Activated T-helper 9 cell treated with anti-CD3 and anti-CD28 coated beads, Interleukin-2, amount 50 U/mL, for 16 hours (primary cell): ENCODE results near the gene ZNF316.

ENCODE experiments used
- DNase-seq: peaks from one replicate; pipeline ENCODE4 v3.0.0-alpha.2; 2020; ENCODE audit warnings: low read depth

The ZNF316 gene

DNA sequence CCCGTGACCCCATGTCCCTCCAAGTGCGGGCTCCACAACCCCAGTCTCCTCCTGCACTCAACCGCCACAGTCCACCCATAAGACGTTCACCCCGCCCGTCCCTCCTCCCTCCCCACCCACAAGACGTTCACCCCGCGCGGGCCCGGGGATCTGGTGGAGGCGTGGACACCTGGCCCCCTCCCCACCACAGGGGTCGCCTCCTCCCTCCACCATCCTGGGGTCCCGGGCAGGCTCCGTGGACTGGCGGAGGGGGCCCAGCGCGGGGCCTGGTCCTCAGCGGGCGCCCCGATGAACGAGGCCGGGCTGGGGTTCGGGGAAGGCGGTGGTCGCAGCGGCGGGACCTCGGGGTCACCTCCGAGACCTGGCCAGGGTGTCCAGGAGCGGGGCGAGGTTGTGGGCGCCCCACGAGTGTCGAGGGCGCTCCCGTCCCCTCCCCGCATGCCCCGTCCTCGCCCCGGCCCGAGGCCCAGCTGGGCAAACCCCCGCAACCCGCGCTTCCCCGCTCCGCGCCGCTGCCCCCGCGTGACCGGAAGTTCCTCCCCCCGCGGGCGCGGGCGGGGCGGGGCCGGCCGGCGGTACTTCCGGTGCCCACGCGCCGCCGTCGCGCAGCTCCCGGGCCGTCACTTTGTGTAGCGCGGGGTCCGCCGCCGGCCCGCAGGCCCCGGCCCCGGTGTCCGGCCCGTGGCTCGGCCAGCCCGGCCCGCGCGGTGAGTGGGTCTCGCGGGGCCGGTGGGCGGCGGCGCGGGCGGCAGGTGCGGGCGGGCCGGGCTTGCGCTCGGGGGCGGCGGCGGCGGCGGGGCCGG lies at the start of gene ZNF316:
ZNF316 (plus strand) TSS at position 578 of the 803 bp plus-strand sequence. CDS start 5,092 bp downstream, outside the sequence.
- peak; percentile 52 for DNase-seq

DNA sequence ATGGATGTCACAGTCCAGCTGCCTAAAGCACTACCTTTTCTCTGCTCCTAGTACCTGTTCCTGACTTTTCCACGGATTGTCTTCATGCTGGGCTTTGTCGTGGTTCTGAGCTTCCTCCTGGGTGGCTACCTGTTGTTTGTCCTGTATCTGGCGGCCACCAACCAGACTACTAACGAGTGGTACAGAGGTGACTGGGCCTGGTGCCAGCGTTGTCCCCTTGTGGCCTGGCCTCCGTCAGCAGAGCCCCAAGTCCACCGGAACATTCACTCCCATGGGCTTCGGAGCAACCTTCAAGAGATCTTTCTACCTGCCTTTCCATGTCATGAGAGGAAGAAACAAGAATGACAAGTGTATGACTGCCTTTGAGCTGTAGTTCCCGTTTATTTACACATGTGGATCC lies 48.6 kb upstream of the ZNF316 start:
- no peak for DNase-seq

- DNase-seq, result no peak
These were observed 47.8 kb upstream of the ZNF316 start for GRCh38 chr7:6589151-6589828.

- DNase-seq, result peak; percentile 75
These were observed 47.1 kb upstream of the ZNF316 start, which contains the start of gene INTS15 for GRCh38 chr7:6589829-6590644. Gene INTS15, plus strand, starts transcription at chr7:6590021. Its CDS starts 263 bp downstream, at chr7:6590284.

- no peak for DNase-seq
These were observed 46.4 kb upstream of the ZNF316 start for GRCh38 chr7:6590645-6591110.

- no peak for DNase-seq
These were observed 37.0 kb upstream of the ZNF316 start for GRCh38 chr7:6600093-6600492.

- no peak for DNase-seq
These were observed 32.7 kb upstream of the ZNF316 start for GRCh38 chr7:6604458-6604857.

GRCh38 chr7:6606866-6607583 lies 30.1 kb upstream of the ZNF316 start:
- no peak for DNase-seq

DNA sequence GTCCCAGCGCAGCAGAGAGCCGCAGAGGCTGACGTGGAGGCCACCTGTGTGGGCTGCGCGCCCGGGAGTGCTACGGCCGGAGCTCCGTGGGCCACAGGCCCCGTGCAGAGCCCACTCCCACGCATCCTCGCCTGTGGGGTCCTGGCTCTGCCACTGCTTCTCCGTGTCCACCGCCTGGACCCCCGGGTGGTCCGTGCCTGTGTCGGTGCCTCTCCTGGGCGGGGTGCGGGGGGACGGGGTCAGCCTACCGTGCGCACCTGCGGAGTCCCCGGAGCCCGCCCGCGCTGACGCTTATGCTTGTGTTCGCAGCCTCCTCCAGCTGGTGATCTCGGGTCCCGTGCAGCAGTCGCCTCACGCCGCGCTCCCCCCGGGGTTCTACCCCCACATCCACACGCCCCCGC lies 29.5 kb upstream of the ZNF316 start:
- no peak for DNase-seq

DNA sequence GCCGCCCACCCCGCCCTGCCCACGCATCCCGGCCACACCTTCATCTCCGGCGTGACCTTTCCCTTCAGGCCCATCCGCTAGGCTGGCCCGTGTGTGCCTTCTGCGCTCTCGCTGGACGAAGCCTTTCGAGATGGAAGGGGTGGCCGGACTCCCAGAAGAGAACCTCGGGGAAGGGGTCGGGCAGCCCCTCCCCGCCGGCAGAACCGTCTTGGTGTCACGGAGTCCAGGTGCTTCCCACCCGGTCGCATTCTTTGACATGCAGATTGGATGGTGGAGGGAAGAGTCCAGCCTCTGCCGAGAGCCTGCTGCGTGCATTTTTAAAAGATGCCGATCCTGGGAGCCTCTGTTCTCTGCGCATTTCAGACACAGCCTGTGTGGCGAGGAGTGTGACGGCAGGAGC lies 29.0 kb upstream of the ZNF316 start:
- DNase-seq, result no peak

DNA sequence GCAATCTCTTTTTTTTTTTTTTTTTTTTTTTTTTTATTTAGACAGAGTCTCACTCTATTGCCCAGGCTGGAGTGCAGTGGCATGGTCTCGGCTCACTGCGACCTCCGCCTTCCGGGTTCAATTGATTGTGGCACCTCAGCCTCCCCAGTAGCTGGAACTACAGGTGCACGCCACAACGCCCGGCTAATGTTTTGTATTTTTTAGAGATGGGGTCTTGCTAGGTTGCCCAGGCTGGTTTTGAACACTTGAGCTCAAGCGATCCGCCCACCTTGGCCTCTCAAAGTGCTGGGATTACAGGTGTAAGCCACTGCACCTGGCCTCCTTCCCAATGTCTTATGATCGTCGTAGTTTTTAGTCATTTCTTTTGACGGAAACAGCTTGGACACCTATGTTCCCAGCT lies 28.3 kb upstream of the ZNF316 start:
- no peak for DNase-seq

DNA sequence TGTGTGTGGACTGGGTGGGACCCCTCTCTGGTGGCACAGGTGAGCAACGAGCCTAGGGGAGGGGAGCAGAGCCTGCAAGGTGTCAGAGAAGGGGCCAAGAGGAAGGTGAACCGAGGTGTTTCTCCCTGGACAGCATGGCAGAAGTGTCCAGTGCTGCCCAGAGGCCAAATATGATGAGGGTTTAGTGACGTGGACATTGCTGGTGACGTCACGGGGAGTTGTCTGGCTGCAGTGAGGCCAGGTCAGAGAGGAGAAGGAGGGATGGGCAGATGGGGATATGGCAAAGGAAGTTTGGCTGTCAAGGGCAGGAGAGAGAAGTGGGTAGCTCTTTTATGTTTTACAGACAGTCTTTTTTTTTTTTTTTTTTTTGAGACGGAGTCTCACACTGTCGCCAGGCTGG lies 24.3 kb upstream of the ZNF316 start:
- DNase-seq, result no peak

DNA sequence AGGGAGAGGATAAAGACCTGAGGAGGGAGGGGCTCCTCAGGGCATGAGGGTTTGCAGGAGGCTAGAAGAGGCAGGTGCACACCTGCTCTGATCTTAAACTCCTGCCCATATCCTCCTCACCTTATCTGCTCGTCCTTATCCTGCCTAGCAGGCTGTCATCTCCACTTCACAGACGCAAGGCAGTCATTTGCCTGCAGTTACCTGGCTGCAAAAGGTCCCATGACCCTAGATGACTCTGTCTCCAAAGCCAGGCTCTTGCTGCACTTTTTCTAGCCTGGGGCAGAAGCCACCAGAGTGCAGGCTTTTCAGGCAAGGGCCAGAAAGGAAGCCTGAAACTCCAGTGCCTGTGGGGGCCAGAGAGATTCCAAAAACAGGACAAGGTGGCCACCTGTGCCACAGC lies 23.4 kb upstream of the ZNF316 start:
- DNase-seq, result no peak

GRCh38 chr7:6614953-6615722 lies 22.0 kb upstream of the ZNF316 start, which contains the start of gene ZNF853:
Gene ZNF853, plus strand, starts transcription at chr7:6615610. Its CDS starts 565 bp downstream, at chr7:6616175.
- DNase-seq, result no peak

DNA sequence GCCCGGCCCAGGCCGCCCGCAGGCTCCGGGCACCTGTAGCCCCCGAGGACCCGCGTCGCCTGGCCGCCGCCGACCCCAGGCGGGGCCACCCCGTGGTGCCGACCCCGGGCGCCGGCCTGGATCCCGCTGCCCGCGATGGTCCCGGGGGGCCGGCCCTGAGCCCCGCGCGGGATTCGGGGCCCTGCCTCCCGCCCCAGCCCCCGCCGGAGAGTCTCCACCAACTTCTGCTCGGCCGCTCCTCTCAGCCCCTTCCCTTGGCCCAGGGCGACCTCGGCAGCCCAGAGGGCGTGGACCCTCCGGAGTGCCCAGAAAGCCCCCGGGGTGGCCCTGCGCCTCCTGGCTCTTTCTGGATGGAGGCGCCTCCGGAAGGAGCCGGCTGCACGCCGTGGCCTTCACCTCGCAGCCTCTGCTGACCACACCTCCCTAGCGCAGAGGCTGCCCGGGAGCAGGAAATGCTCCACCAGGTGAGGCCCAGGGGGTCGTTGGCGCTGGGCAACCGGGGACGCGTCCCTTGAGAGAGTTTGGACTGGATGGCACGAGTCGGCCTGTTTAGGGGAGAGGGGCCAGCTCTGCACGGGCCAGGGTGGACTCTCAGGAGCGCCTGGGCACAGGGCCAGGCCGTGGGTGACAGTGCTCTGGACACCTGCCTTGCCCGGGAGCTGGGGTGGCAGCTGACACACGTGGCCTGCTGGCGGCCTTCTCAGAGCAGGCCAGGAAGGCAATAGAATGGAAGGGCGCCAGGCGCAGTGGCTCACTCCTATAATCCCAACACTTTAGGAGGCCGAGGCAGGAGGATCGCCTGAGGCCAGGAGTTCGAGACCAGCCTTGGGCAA lies 21.2 kb upstream of the ZNF316 start:
- no peak for DNase-seq

- DNase-seq, result no peak
These were observed 20.1 kb upstream of the ZNF316 start for GRCh38 chr7:6616854-6617643.

- DNase-seq, result no peak
These were observed 18.5 kb upstream of the ZNF316 start for GRCh38 chr7:6618621-6619020.

GRCh38 chr7:6619961-6620360 lies 17.2 kb upstream of the ZNF316 start:
- no peak for DNase-seq
